Ascending aorta (tissue), 2 donors: ENCODE measurements around the gene ERAL1. TPM values are rescaled to one million over a fixed set of nuclear protein-coding genes. Genes with fewer than 3 reads are reported as not detected.
"Not testable (repeated sequence)": the region's sequence is repeated elsewhere in the genome, so short reads cannot be mapped to it uniquely, and the experiment has no call there.

Source experiments
- DNase-seq, 2 donors: peaks; one replicate each; pipeline ENCODE4 v3.0.0-alpha.2; 2019; ENCODE audit warnings: low spot score in 2 of 2
- H3K27ac ChIP-seq, 2 donors: fragments of 200-600 bp; sonication (generic); one replicate each; pipeline ENCODE4 v1.5.1; 2016 to 2017; ENCODE audit warnings: mild to moderate bottlenecking in 1 of 2
- H3K27me3 ChIP-seq: fragments of 200-600 bp; sonication (generic); one replicate; pipeline ENCODE4 v1.5.1; 2017
- H3K36me3 ChIP-seq, 2 donors: fragments of 200-600 bp; sonication (generic); one replicate each; pipeline ENCODE4 v1.5.1; 2016
- H3K4me1 ChIP-seq, 2 donors: fragments of 200-600 bp; sonication (generic); one replicate each; pipeline ENCODE4 v1.5.1; 2016 to 2017; ENCODE audit warnings: mild to moderate bottlenecking in 1 of 2
- H3K4me3 ChIP-seq, 2 donors: fragments of 200-600 bp; sonication (generic); one replicate each; pipeline ENCODE4 v1.5.1; 2016 to 2017; ENCODE audit warnings: mild to moderate bottlenecking in 1 of 2
- H3K9me3 ChIP-seq, 2 donors: fragments of 200-600 bp; sonication (generic); one replicate each; pipeline ENCODE4 v1.5.1; 2016
- intact Hi-C: fragments of 100-400 bp; cut with DNase I; formaldehyde crosslinking; loops from one replicate; pipeline ENCODE4 v1.15.1; 2023
- total RNA-seq: library from RNA; depleted of rRNA; stranded (reverse); fragments of >200 nt; gene quantifications from one replicate; pipeline ENCODE4 v1.1.0, GENCODE V29; 2016
- TF ChIP-seq, protein P1 (sequence below), 3 experiments: fragments of 200-600 bp in 2 of 3; fragments of 450-650 bp in 1 of 3; sonication (generic) in 2 of 3; IDR thresholded peaks; one replicate each; pipeline ENCODE4 v1.5.1; 2016 to 2019; ENCODE audit warnings: antibody characterized with exemption in 3 of 3, mild to moderate bottlenecking in 1 of 3, moderate library complexity in 1 of 3

ERAL1 gene
- total RNA-seq, 1 donor from 2014 or later: 5.7 TPM

DNA sequence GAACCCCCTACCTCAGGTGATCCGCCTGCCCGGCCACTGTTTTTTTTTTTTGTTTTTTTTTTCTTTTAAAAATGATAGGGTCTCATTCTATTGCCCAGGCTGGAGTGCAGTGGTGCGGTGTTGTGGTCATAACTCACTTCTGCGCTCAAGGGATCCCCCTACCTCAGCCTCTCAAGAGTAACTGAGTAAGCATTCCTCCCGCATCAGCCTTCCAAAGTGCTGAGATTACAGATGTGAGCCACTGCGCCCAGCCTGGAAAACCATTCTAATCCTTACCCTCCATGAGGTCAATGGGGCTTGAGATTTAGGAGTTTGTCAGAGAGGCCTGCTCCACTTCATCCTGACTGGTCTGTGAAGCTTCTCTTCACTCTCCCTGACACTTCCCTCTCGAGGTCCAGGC is 12.5 kb downstream of the ERAL1 start:
- Histone ChIP-seq H3K27ac (no peak overlapping the region), H3K4me1 (no peaks in the 10 kb centered on the region), H3K36me3 (peaks cover 0 to 3% of the 10 kb centered on the region in 2 donors), H3K4me3 (no peak overlapping the region), H3K9me3 (no peaks in the 10 kb centered on the region), H3K27me3 (no peaks in the 10 kb centered on the region)
- intact Hi-C loops: no loop called here
- no peak for DNase-seq
- TF ChIP-seq, protein P1, sequence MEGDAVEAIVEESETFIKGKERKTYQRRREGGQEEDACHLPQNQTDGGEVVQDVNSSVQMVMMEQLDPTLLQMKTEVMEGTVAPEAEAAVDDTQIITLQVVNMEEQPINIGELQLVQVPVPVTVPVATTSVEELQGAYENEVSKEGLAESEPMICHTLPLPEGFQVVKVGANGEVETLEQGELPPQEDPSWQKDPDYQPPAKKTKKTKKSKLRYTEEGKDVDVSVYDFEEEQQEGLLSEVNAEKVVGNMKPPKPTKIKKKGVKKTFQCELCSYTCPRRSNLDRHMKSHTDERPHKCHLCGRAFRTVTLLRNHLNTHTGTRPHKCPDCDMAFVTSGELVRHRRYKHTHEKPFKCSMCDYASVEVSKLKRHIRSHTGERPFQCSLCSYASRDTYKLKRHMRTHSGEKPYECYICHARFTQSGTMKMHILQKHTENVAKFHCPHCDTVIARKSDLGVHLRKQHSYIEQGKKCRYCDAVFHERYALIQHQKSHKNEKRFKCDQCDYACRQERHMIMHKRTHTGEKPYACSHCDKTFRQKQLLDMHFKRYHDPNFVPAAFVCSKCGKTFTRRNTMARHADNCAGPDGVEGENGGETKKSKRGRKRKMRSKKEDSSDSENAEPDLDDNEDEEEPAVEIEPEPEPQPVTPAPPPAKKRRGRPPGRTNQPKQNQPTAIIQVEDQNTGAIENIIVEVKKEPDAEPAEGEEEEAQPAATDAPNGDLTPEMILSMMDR (IDR thresholded peaks at IDR 0.05): no peak

DNA sequence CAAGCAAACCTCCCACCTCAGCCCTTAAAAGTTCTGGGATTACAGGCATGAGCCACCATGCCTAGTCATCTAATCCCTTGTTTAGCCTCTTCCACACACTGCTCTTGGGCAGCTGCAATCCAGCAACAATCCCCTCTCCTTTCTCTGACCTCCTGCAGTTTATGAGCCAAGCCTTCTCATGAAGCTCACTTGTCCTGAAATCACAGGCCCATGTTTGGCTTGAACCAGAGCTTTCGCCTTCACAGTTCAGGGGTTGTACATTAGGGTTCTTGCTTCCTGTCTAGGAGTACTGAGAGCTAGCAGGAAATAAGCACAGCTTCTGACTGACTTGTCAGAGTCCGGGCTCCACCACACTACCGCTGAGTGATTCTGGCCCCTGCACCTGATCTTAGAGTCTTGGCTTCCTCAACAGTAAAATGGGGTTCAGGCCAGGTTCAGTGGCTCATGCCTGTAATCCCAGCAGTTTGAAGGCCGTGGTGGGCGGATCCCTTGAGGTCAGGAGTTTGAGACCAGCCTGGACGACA is 16.3 kb downstream of the ERAL1 start:
- TF ChIP-seq, protein P1 (IDR thresholded peaks at IDR 0.05): no peak
- Histone ChIP-seq H3K27me3 (no peaks in the 10 kb centered on the region), H3K4me3 (no peak overlapping the region), H3K36me3 (no peaks in the 10 kb centered on the region), H3K27ac (no peak overlapping the region), H3K9me3 (no peaks in the 10 kb centered on the region), H3K4me1 (no peaks in the 10 kb centered on the region)
- intact Hi-C loops: loop anchor here (1.0 kb wide), 1 partner anchor 36 kb away; no protein-coding TSS in a partner anchor
- DNase-seq: no peak

DNA sequence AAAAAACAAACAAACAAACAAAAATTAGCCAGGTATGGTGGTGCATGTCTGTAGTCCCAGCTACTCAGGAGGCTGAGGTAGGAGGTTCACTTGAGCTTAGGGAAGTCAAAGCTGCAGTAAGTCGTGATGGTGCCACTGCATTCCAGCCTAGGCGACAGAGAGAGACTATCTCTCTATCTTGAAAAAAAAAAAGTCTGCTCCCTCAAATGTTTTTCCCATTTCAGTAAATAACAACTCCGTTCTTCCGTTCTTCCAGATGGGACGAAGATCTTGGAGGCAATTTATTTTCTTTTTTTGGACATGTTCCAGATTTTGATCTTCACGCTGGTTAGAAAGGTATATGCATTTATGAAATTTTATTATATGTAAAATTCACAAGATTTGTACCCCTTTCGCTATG is 19.0 kb downstream of the ERAL1 start:
- TF ChIP-seq, protein P1 (IDR thresholded peaks at IDR 0.05): no peak
- intact Hi-C loops: no loop called here
- H3K4me1 ChIP-seq: no peaks in the 10 kb centered on the region
- DNase-seq: no peak
- peaks cover 1 to 12% of the 10 kb centered on the region in 2 donors for H3K36me3 ChIP-seq
- H3K4me3 ChIP-seq: no peak overlapping the region
- H3K27me3 ChIP-seq: no peaks in the 10 kb centered on the region
- H3K9me3 ChIP-seq: no peaks in the 10 kb centered on the region
- no peak overlapping the region for H3K27ac ChIP-seq

DNA sequence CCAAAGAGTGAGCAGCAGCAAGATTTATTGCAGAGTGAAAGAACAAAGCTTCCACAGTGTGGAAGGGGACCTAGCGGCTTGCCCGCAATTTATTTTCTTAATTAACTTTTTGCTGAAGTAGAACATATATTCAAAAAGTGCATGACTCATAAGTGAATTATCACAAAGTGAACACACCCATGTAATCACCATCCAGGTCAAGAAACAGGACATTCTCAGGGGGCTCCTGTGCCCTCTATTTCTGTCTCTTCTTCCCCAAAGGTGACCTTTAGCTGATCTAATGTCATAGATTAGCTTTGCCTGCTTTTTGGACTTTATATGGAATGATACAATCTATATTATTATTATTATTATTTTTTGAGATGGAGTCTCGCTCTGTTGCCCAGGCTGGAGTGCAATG is 19.9 kb downstream of the ERAL1 start:
- intact Hi-C loops: no loop called here
- TF ChIP-seq, protein P1 (IDR thresholded peaks at IDR 0.05): no peak
- Histone ChIP-seq H3K27me3 (no peaks in the 10 kb centered on the region), H3K9me3 (no peaks in the 10 kb centered on the region), H3K36me3 (peaks cover 10 to 21% of the 10 kb centered on the region in 2 donors), H3K4me1 (no peaks in the 10 kb centered on the region), H3K27ac (no peak overlapping the region), H3K4me3 (no peak overlapping the region)
- DNase-seq: no peak

DNA sequence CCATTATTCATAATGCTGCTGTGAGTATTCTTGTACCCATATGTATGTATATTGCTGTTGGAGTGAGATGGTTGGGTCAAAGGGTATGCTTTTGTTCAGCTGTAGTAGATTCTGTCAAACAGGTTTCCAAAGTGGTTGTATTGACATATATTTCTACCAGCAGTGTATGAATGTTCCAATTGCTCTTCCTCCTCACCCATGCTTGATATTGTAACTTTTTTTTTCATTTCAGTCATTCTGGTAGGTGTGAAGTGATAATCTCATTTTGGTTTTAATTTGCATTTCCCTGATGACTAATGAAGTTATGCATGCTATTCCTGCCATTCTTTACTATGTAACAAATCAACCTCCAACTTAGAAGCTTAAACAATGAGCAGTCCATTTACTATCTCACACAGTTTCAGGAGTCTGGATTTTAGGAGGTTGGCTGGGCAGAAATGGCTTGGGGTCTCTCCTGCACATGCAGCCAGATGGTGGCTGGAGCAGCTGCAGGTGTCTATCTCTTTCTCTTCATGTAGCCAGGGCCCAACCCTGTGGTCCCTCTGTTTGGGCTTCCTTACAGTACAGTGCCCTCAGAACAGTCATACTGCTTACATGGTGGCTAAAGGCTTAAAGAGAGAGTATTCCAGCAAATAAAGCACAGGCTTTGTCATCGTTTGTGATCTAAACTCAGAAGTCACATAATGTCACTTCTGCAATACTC is 21.2 kb downstream of the ERAL1 start:
- Histone ChIP-seq H3K4me1 (no peaks in the 10 kb centered on the region), H3K9me3 (no peaks in the 10 kb centered on the region), H3K36me3 (peaks cover 23 to 34% of the 10 kb centered on the region in 2 donors), H3K27me3 (no peaks in the 10 kb centered on the region), H3K27ac (no peak overlapping the region), H3K4me3 (no peak overlapping the region)
- TF ChIP-seq, protein P1 (IDR thresholded peaks at IDR 0.05): no peak
- intact Hi-C loops: no loop called here
- DNase-seq: no peak

DNA sequence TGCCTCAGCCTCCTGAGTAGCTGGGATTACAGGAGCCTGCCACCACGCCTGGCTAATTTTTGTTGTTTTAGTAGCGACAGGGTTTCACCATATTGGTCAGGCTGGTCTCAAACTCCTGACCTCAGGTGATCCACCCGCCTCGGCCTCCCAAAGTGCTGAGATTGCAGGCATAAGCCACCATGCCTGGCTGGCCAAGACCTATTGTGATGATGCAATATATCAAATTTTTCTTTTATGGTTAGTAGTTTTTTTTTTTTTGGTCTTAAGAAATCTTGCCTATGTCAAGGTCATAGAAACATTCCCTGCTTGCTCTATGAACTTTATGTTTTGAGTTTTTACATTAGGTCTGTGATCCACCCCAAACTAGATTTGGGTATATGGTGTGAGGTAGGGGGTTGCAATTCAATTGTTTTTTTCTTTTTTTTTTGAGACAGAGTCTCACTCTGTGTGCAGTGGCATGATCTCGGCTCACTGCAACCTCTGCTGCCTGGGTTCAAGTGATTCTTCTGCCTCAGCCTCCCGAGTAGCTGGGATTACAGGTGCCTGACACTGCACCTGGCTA is 22.4 kb downstream of the ERAL1 start:
- intact Hi-C loops, H3K9me3 ChIP-seq, H3K4me3 ChIP-seq, H3K4me1 ChIP-seq, H3K27me3 ChIP-seq, H3K27ac ChIP-seq, DNase-seq: not testable (repeated sequence)
- H3K36me3 ChIP-seq: peaks cover 35 to 46% of the 10 kb centered on the region in 2 donors
